22Rv1 (cell line): ENCODE data around the gene PDGFRA.
A peak's percentile ranks its signal among the peaks of the same experiment; 100 is the strongest.
"Not testable (repeated sequence)": the region's sequence is repeated elsewhere in the genome, so short reads cannot be mapped to it uniquely, and the experiment has no call there.

Experiments
- H3K27ac ChIP-seq: fragments of 450-650 bp; 2 replicates; pipeline ENCODE4 v1.5.1; 2017
- CTCF ChIP-seq: fragments of 450-650 bp; IDR thresholded peaks from 2 replicates; pipeline ENCODE4 v1.5.1; 2017; ENCODE audit warnings: mild to moderate bottlenecking
- ZFX ChIP-seq: fragments of 450-650 bp; IDR thresholded peaks from 2 replicates; pipeline ENCODE4 v1.6.1; 2017; ENCODE audit warnings: antibody characterized with exemption, borderline replicate concordance

The PDGFRA gene

DNA sequence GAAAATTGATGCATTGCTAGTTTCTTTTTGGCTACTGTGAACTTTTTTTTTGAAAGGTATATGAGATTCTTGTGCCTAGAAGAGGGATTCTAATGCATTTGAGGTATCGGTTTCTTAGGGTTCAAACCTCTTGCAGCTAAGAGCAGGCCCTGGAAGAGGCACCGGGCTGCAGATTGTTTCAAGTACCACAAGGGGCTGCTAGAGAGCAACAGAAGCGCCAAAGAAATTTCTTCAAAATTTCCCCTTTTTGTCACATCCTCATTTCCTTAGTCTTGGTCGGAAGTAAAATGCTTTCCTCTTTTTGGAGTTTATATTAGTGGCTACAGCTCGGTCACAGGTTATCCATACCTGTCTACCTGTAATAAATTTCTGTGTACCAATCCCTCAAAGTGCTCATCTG lies 89.8 kb downstream of the PDGFRA start:
- H3K27ac ChIP-seq, result no peak overlapping the region
- TF ChIP-seq CTCF (peak; percentile 84), ZFX (no peak)

GRCh38 chr4:54320826-54321685 lies 92.0 kb downstream of the PDGFRA start:
- H3K27ac ChIP-seq, result no peak overlapping the region
- TF ChIP-seq ZFX, result no peak
- no peak for TF ChIP-seq CTCF

DNA sequence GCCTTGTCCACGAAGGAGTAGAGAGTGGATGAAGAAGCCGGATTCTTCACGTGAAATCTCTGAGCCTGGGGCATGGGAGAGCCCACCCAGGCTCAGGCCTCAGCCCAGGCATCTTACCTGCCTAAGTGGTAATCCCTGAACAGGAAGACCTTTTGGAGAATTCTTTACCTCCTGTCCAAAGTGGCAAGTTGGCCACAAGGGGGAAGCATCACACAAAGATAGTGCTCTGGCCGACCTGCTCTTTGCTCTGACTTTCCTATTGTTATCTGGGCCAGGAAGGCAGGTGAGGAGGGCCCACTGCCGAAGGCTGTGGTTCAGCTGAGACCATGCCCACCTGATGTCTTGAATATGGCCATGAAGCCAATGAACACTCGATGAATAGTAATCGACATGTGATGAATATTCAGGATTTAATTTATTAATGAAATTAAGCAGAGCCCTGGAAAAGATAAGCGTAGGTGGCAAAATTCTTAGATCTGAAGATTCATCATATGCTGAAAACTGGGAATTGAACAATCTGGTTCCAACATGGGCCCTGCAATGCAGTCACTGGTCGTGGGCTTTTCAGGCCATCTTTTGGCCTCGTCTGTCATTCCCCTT lies 93.8 kb downstream of the PDGFRA start:
- H3K27ac ChIP-seq, result no peak overlapping the region
- TF ChIP-seq CTCF, result peak; percentile 76
- TF ChIP-seq ZFX, result no peak

- TF ChIP-seq ZFX (no peak), CTCF (no peak)
- H3K27ac ChIP-seq, result no peak overlapping the region
These were observed 101.8 kb downstream of the PDGFRA start for GRCh38 chr4:54330896-54331295.

DNA sequence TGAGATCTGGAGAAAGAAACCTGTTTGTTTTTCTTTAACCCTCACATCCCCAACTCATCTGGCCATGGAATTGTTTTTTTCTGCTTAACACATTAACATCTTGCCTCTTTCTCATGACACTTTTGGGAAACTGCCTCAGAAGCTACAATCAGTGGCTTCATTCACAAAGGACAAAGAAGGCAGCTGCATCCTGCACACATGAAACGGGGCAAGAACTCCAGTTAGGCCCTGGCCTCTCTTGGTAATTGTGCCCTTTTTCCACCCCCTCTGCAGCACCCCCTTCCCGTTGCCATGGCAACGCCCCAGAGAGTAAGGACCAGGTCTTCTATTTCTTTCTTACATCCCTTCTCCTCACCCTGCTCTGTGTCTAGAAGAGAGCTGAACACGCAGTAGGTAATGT lies 103.4 kb downstream of the PDGFRA start:
- no peak overlapping the region for H3K27ac ChIP-seq
- no peak for TF ChIP-seq CTCF
- no peak for TF ChIP-seq ZFX

- no peak overlapping the region for H3K27ac ChIP-seq
- no peak for TF ChIP-seq CTCF
- TF ChIP-seq ZFX, result no peak
These were observed 104.6 kb downstream of the PDGFRA start for GRCh38 chr4:54333657-54334056.

DNA sequence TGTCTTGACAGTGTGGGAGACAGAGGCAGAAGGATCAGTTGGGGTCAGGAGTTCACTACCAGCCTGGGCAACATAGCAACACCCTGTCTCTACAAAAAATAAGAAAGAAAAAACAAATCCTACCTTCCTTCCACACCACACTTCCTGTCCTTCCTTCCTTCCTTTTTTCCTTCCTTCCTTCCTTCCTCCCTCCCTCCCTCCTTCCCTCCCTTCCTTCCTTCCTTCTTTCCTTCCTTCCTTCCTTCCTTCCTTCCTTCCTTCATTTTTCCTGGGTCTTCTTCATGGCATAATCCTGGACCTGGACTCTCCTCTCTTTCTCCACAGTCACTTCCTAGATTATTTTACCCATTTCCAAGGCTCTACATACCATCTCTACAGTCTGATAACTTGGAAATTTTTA lies 105.7 kb downstream of the PDGFRA start:
- not testable (repeated sequence) for H3K27ac ChIP-seq
